IPS-11a (cell line): Measurements from ENCODE around the gene IGFBP6.
"Not testable (repeated sequence)": the region's sequence is repeated elsewhere in the genome, so short reads cannot be mapped to it uniquely, and the experiment has no call there.

Experiments used
- H3K4me3 ChIP-seq: one replicate; pipeline ENCODE4 v1.5.1; 2013; ENCODE audit warnings: low read depth, low read length, control low read depth

IGFBP6 gene

DNA sequence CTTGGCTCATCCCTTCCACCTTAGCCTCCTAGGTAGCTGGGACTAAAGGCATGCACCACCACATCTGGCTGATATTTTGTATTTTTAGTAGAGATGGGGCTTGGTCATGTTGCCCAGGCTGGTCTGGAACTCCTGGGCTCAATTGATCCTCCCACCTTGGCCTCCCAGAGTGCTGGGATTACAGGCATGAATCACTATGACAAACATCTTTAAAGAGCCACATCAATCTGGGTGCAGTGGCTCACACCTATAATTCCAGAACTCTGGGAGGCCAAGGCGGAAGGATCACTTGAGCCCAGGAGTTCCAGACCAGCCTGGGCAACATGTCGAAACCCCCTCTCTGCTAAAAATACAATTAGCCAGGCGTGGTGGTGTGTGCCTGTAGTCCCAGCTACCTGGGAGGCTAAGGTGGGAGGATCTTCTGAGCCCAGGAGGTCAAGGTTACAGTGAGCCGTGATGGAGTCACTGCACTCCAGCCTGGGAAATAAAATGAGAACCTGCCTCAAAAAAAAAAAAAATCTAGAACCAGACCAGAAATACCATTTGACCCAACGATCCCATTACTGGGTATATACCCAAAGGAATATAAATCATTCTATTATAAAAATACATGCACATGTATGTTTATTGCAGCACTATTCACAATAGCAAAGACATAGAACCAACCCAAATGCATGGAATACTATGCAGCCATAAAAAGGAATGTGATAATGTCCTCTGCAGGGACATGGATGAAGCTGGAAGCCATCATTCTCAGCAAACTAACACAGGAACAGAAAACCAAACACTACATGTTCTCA, 2.5 kb upstream of the IGFBP6 start:
- not testable (repeated sequence) for H3K4me3 ChIP-seq

DNA sequence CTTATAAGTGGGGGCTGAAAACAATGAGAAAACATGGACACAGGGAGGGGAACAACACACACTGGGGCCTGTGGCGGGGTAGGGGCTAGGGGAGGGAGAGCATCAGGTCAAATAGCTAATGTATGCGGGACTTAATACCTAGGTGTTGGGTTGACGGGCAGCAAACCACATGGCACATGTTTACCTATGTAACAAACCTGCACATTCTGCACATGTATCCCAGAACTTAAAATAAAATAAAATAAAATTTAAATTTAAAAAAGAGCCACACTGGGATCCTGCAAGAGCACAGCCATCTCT, 1.9 kb upstream of the IGFBP6 start:
- not testable (repeated sequence) for H3K4me3 ChIP-seq

DNA sequence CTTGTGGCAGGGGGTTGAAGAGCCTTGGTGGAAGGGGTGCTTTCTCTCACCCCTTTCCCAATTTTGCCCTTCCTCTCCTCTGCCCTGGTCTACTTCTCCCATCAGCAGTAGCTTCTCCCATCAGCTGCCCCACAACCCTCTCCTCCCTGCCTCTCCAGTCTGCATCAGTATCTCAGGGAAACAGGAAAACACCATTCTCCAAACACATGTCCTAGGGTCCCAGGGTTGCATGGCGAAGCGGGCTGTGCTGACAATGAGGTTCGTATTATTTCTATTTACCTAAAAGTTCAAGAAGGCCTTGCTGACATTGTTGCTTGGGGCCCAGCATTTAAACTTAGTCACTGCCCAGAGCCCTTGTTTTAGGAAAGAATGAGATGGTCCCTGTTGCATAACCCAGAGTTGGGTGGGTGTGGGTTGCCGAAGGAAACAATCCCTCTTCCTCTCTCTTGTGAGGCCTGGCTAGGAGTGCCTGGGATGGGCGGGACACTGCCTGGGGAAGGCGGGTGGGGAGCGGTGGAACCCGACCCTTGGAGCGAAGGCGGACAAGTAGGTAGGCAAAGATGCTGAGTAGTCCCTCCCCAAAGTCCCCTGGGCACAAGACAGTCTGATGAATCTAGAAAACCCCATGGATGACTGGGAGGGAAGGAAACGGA, 1.3 kb upstream of the IGFBP6 start:
- H3K4me3 ChIP-seq: peak overlapping the region; percentile 72

GRCh38 chr12:53096759-53097158, 708 bp upstream of the IGFBP6 start:
- peak overlapping the region; percentile 72 for H3K4me3 ChIP-seq

GRCh38 chr12:53097207-53097563, 282 bp upstream of the IGFBP6 start:
- H3K4me3 ChIP-seq: peak overlapping the region; percentile 72

GRCh38 chr12:53098354-53098981, 1.0 kb downstream of the IGFBP6 start:
- H3K4me3 ChIP-seq: peak overlapping the region; percentile 72

GRCh38 chr12:53099071-53099882, 1.8 kb downstream of the IGFBP6 start:
- no peak overlapping the region for H3K4me3 ChIP-seq

DNA sequence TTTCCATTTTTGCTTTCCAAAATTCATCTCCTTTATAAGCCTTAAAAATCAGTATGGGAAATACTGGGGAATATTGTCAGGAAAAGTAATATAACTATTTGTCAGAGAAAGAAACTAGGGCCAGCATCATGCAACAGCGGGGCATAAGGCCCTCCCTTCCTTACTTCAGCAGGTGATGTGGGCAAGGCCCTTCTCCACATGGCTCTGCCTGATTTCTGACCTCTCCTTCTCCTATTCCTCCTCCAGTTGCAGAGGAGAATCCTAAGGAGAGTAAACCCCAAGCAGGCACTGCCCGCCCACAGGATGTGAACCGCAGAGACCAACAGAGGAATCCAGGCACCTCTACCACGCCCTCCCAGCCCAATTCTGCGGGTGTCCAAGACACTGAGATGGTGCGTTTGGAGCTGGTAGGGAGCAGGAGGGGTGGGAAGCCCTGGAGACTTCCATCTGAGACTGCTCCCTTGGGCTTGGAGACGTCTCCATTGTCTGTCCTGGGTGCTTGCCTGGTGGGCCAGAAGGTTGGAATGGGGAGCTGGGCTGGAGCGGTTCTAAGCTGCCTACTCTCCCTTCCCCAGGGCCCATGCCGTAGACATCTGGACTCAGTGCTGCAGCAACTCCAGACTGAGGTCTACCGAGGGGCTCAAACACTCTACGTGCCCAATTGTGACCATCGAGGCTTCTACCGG, 3.1 kb downstream of the IGFBP6 start:
- H3K4me3 ChIP-seq: no peak overlapping the region

- H3K4me3 ChIP-seq: no peak overlapping the region
These were observed 3.8 kb downstream of the IGFBP6 start for GRCh38 chr12:53101266-53101665.

DNA sequence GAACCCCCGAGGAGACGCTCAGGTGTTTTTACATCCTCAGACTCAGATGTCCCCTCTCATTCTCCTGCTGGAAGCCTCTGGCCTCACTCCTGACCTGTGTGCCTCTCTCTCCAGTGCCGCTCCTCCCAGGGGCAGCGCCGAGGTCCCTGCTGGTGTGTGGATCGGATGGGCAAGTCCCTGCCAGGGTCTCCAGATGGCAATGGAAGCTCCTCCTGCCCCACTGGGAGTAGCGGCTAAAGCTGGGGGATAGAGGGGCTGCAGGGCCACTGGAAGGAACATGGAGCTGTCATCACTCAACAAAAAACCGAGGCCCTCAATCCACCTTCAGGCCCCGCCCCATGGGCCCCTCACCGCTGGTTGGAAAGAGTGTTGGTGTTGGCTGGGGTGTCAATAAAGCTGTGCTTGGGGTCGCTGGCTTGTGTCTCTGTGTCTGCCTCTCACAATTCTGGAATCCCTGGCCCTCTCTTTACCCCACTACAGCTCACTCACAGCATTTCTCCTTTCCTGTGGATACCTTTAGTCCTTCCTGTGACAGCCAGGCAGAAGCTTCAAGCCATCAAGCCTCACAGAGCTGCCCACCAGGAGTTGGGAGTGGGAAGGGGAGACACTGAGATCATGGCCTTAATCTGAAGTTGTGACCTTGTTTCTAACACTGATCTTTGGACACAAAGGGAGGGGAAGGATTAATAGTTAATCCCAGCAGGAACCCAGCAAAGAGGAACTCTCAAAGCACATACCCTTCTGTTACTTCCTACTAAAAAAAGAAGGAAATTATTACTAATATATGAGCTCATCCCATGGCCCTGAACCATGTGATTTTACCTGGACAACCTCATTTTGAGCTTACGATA, 4.7 kb downstream of the IGFBP6 start:
- H3K4me3 ChIP-seq: no peak overlapping the region

DNA sequence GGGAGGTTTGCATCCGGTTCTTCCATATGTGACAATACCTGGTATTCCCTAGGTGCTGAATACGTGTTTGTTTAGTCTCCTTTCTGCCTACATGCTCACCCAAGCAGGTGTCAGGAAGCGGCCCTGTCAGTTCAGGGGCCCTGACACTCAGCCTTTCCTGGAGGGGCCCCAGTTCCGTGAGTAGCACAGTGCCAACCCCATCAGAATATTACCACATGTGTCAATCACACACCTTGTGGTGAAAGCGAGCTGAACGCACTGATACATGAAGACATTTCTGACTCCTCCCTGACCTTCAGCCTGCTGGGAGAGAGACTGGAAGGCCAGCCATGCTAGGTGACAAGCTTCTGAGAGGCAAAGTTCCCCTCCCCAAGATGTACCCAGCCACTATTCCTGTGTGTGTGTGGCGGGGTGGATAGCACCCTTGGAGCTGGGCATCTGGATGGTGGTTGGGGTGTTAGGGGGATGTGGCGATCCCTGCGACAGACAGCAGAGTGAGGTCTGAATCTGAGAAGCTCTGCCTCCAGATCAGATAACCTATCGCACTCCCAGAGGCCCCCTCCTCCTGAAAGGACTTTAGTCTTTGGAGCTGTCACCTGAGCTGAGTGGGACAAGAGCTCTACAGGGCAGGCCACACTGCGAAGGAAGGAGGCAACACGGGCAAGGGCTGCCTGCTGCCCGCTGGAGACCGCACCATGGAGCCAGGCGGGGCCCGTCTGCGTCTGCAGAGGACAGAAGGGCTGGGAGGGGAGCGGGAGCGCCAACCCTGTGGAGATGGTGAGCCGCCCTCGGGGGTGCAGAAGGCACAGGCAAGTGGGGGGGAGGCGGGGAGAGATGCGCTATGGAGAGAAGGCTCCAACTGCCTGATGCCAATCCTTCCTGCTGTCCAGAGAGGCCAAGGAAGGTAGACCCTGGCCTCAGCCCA, 5.7 kb downstream of the IGFBP6 start, which contains the start of gene SOAT2:
SOAT2 (plus strand) TSS at position 604 of the 925 bp plus-strand sequence; CDS start at position 696, 92 bp downstream.
- H3K4me3 ChIP-seq: no peak within 1 kb of the TSS

DNA sequence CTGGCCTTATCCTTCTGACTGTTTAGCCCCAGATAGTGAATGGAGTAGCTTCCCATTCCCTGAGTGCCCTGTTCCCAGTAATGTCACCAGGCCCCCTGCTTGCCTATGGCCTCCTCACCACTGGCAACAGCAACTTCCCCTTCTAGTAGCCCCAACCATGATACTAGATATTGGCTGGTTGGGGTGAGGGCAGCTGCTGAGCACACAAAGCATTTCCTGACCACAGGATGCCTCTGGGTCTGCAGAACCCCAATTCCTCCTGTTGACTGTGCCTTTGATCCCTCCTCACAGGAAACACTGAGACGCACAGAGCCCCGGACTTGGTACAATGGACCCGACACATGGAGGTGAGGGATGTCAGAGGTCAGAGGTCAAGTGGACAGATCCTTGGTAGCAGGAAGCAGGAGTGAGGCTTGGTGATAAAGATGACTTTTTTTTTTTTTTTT, 6.4 kb downstream of the IGFBP6 start:
- no peak overlapping the region for H3K4me3 ChIP-seq

DNA sequence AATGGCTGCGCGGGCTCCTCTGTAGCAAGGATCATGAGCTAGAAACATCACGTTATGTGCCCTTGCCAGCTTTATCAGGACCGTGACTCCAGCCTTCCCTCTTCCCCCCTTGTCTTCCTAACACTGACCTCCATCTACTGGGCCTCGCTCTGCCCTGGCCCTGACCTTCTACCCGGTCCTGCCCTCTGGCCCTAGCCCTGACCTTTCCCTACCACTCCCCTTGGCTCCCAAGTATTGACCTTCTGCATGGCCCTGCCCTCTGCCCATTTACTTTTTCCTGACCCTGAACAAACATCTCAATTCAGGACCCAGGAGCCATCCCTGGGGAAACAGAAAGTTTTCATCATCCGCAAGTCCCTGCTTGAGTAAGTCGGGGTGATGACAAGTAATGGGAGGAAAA, 7.8 kb downstream of the IGFBP6 start:
- H3K4me3 ChIP-seq: no peak overlapping the region

- no peak overlapping the region for H3K4me3 ChIP-seq
These were observed 8.4 kb downstream of the IGFBP6 start for GRCh38 chr12:53105712-53106439.

- no peak overlapping the region for H3K4me3 ChIP-seq
These were observed 9.7 kb downstream of the IGFBP6 start for GRCh38 chr12:53107122-53107521.

- not testable (repeated sequence) for H3K4me3 ChIP-seq
These were observed 15.0 kb downstream of the IGFBP6 start for GRCh38 chr12:53112431-53112830.

GRCh38 chr12:53113136-53113705, 15.8 kb downstream of the IGFBP6 start:
- H3K4me3 ChIP-seq: no peak overlapping the region

- no peak overlapping the region for H3K4me3 ChIP-seq
These were observed 16.5 kb downstream of the IGFBP6 start for GRCh38 chr12:53113951-53114350.
